Measurements from ENCODE around the gene THPO.

DNA sequence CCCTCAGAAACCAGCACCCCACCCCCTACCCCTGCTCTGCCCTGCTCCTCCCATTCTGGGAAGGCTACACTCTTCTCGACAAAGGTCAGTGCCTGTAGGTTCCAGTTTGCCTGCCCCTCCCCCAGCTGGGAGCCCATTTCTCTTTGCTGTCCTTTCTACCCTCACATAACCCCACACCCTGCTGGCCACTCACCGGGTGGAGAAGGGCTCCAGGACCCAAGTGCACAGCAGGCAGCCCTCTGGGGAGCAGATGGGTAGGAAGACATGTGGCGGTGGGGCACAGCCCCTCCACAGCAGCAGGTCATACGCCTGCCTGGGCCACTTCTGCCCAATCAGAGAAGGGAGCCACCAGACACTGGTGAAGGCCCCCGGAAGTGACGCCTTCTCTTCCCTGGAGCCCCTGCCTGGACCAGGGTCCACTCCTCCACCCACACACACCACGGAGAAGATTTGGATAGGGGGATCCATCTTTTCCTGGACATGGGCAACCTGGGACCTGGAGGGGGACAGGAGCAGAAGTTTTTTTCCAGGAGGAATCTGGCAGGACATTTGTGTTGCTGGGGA lies at the start of gene THPO:
- TF ChIP-seq, protein P1, sequence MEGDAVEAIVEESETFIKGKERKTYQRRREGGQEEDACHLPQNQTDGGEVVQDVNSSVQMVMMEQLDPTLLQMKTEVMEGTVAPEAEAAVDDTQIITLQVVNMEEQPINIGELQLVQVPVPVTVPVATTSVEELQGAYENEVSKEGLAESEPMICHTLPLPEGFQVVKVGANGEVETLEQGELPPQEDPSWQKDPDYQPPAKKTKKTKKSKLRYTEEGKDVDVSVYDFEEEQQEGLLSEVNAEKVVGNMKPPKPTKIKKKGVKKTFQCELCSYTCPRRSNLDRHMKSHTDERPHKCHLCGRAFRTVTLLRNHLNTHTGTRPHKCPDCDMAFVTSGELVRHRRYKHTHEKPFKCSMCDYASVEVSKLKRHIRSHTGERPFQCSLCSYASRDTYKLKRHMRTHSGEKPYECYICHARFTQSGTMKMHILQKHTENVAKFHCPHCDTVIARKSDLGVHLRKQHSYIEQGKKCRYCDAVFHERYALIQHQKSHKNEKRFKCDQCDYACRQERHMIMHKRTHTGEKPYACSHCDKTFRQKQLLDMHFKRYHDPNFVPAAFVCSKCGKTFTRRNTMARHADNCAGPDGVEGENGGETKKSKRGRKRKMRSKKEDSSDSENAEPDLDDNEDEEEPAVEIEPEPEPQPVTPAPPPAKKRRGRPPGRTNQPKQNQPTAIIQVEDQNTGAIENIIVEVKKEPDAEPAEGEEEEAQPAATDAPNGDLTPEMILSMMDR (IDR thresholded peaks at IDR 0.05): no peak
- no peak for TF ChIP-seq POLR2A (IDR thresholded peaks at IDR 0.05)

All from lower leg skin (tissue), 3 donors.